Pulmonary artery endothelial cell (primary cell): Measurements from ENCODE around the gene BIRC6. TPM values are rescaled to one million over a fixed set of nuclear protein-coding genes. Genes with fewer than 3 reads are reported as not detected.

Experiments
- total RNA-seq: library from RNA; depleted of rRNA; stranded (reverse); fragments of >200 nt; gene quantifications from 2 replicates; pipeline ENCODE4 v1.2.3, GENCODE V29; 2014

BIRC6 gene
- total RNA-seq, 1 donor from 2014 or later = 159 TPM

Other genes starting within 250 kb of the BIRC6 start
- 18.1 and 24.5 TPM in 2 replicates for gene SLC30A6, start 191.2 kb upstream of the BIRC6 start, total RNA-seq
- gene NLRC4, start 92.1 kb upstream of the BIRC6 start, total RNA-seq = not detected in 2 replicates
- 11.1 and 21.9 TPM in 2 replicates for gene YIPF4, start 79.1 kb upstream of the BIRC6 start, total RNA-seq